Colonic mucosa (tissue), 4 donors: ENCODE measurements around the gene LYRM2. TPM values are rescaled to one million over a fixed set of nuclear protein-coding genes. Genes with fewer than 3 reads are reported as not detected.

Experiments
- DNase-seq: peaks from one replicate; pipeline ENCODE4 v3.0.0-alpha.2; 2020
- H3K27ac ChIP-seq: fragments of 200-600 bp; one replicate; pipeline ENCODE4 v1.8.0; 2021
- H3K27me3 ChIP-seq: fragments of 200-600 bp; one replicate; pipeline ENCODE4 v1.8.0; 2021
- H3K36me3 ChIP-seq: fragments of 200-600 bp; one replicate; pipeline ENCODE4 v1.8.0; 2021
- H3K4me1 ChIP-seq: fragments of 200-600 bp; one replicate; pipeline ENCODE4 v1.8.0; 2021; ENCODE audit warnings: mild to moderate bottlenecking
- H3K4me3 ChIP-seq: fragments of 200-600 bp; one replicate; pipeline ENCODE4 v1.8.0; 2021
- H3K9ac ChIP-seq, 2 donors: one replicate each; pipeline ENCODE4 v1.7.0; 2013; ENCODE audit warnings: control low read depth in 2 of 2, low read depth in 2 of 2, low read length in 2 of 2
- H3K9me3 ChIP-seq: fragments of 200-600 bp; one replicate; pipeline ENCODE4 v1.8.0; 2021
- CTCF ChIP-seq: fragments of 200-600 bp; IDR thresholded peaks from one replicate; pipeline ENCODE4 v1.8.0; 2022; ENCODE audit warnings: antibody characterized with exemption, mild to moderate bottlenecking
- intact Hi-C: fragments of 100-400 bp; cut with DNase I; formaldehyde crosslinking; loops from one replicate; pipeline ENCODE4 v1.14.1; 2022
- total RNA-seq, 2 donors: library from RNA; stranded (reverse); fragmentation: NEBNext Ultra II Directional in 1 of 2; extraction: Animal tissue kit (Norgen Biotek cat#: 25700) in 1 of 2; gene quantifications; one replicate each; pipeline ENCODE4 v1.2.1, GENCODE V29; 2021
- donor health status: healthy.
- donor health status: DM: no; HTN: no; CAD: no.
- donor health status: DM: no; HTN: no; CAD: no.

The LYRM2 gene
- total RNA-seq, 2 donors from 2014 or later: 28.7 to 43.5 TPM

DNA sequence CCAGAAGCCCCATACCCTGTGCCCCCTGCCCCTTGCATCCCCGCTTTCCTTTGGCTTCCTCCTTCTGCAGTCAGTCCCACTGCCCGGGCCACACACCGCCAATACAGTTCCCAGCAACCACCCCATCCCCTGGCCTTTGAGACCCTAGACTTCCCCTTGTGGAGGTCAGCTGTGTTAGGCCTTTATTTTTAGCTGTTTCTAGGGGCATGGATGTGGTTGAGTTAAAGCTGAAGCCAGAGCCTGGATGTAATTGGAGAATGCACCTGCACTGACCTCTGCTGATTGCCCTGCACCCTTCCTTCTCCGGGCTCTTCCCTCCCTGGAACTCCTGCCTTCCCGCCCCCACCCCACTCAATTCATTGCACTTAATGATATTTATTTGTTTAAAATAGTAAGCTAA lies 33.9 kb downstream of the LYRM2 start:
- intact Hi-C loops: no loop called here
- H3K4me1 ChIP-seq: no peaks in the 10 kb centered on the region
- H3K9ac ChIP-seq: no peak overlapping the region
- H3K9me3 ChIP-seq: no peaks in the 10 kb centered on the region
- H3K27me3 ChIP-seq: no peaks in the 10 kb centered on the region
- no peak for DNase-seq
- H3K4me3 ChIP-seq: no peak overlapping the region
- no peak for TF ChIP-seq CTCF
- no peaks in the 10 kb centered on the region for H3K36me3 ChIP-seq
- no peak overlapping the region for H3K27ac ChIP-seq

DNA sequence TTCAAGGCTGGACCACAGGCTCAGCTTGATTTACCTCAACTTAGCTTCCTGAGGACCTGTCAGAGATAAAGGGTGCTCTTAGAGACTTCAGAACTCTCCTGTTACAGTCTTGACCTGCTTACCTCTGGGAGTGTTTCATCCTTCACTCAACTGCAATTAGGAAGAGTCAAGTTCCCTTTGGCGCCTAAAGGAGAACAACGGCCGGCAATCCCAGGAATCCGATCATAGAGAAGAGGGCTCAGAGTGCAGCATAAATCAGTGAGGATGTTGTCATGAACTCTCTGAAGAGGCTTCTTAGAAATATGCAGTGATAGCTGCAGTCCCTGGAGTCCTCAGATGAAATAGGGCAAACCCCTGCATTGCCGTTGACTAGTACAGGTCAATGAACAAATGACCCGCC lies 36.4 kb downstream of the LYRM2 start:
- H3K27ac ChIP-seq: no peak overlapping the region
- DNase-seq: no peak
- no peaks in the 10 kb centered on the region for H3K4me1 ChIP-seq
- no peak for TF ChIP-seq CTCF
- no peaks in the 10 kb centered on the region for H3K36me3 ChIP-seq
- H3K9ac ChIP-seq: no peak overlapping the region
- intact Hi-C loops: no loop called here
- no peak overlapping the region for H3K4me3 ChIP-seq
- no peaks in the 10 kb centered on the region for H3K9me3 ChIP-seq
- no peaks in the 10 kb centered on the region for H3K27me3 ChIP-seq

DNA sequence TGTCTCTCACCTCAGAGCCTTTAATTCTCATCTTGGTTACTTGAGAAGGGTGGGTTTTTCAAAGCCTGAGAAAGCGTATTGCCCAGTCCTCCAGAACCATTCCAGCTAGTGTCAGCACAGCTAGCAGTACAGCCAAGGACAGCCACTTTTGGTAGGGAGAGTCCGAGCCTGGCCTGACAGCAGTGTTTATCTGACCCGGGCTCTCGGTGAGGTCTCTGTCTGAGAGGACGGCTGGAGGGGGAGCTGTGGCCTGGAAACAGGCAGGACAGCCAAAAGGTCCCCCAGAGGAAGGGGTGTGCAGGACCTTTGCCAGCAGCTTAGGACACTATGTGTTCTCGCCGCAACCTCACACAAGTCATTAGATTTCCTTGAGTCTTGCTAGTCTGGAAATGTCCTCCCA lies 38.8 kb downstream of the LYRM2 start:
- H3K9me3 ChIP-seq: no peaks in the 10 kb centered on the region
- H3K27me3 ChIP-seq: no peaks in the 10 kb centered on the region
- no peak overlapping the region for H3K9ac ChIP-seq
- no peak for DNase-seq
- H3K4me3 ChIP-seq: no peak overlapping the region
- no peaks in the 10 kb centered on the region for H3K36me3 ChIP-seq
- intact Hi-C loops: no loop called here
- no peak for TF ChIP-seq CTCF
- no peaks in the 10 kb centered on the region for H3K4me1 ChIP-seq
- H3K27ac ChIP-seq: no peak overlapping the region

- Histone ChIP-seq H3K4me1 (no peaks in the 10 kb centered on the region), H3K27me3 (no peaks in the 10 kb centered on the region), H3K9me3 (no peaks in the 10 kb centered on the region), H3K4me3 (no peak overlapping the region), H3K36me3 (no peaks in the 10 kb centered on the region), H3K27ac (no peak overlapping the region), H3K9ac (no peak overlapping the region)
- DNase-seq: no peak
- TF ChIP-seq CTCF: no peak
- intact Hi-C loops: no loop called here
Observed at GRCh38 chr6:89597988-89598387, 40.6 kb downstream of the LYRM2 start.

DNA sequence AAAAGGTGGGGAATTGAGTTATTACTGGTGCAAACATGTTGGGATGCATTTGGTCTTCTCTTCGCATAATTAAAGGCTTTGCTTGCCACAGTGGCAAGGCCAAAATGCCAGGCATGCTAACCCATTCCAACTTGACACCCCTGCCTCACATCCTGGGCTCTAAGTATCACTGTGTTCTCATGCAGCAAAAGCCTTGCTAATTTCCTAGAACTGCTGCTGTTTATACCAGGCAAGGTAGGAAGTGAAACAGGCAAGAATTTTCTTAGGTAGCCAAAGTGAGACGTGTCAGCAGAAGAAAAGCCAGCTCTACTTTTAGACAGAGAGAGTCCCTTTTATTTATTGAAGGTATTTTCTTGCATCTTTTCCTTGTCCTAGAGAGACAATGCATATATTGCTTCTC lies 41.2 kb downstream of the LYRM2 start:
- no peak for TF ChIP-seq CTCF
- intact Hi-C loops: no loop called here

GRCh38 chr6:89596484-89596883 lies 42.1 kb downstream of the LYRM2 start:
- H3K27ac ChIP-seq: no peak overlapping the region
- no peak overlapping the region for H3K9ac ChIP-seq
- H3K36me3 ChIP-seq: no peaks in the 10 kb centered on the region
- no peak for DNase-seq
- intact Hi-C loops: no loop called here
- no peaks in the 10 kb centered on the region for H3K9me3 ChIP-seq
- no peak for TF ChIP-seq CTCF
- no peaks in the 10 kb centered on the region for H3K4me1 ChIP-seq
- no peak overlapping the region for H3K4me3 ChIP-seq
- no peaks in the 10 kb centered on the region for H3K27me3 ChIP-seq

More for the DNA sequence above, 41.2 kb downstream of the LYRM2 start:
- no peak overlapping the region for H3K4me3 ChIP-seq
- DNase-seq: no peak
- no peaks in the 10 kb centered on the region for H3K36me3 ChIP-seq
- no peak overlapping the region for H3K27ac ChIP-seq
- H3K9me3 ChIP-seq: no peaks in the 10 kb centered on the region
- H3K4me1 ChIP-seq: no peaks in the 10 kb centered on the region
- no peaks in the 10 kb centered on the region for H3K27me3 ChIP-seq
- H3K9ac ChIP-seq: no peak overlapping the region
